Measurements from ENCODE around the gene PLXDC2.

PLXDC2 gene

DNA sequence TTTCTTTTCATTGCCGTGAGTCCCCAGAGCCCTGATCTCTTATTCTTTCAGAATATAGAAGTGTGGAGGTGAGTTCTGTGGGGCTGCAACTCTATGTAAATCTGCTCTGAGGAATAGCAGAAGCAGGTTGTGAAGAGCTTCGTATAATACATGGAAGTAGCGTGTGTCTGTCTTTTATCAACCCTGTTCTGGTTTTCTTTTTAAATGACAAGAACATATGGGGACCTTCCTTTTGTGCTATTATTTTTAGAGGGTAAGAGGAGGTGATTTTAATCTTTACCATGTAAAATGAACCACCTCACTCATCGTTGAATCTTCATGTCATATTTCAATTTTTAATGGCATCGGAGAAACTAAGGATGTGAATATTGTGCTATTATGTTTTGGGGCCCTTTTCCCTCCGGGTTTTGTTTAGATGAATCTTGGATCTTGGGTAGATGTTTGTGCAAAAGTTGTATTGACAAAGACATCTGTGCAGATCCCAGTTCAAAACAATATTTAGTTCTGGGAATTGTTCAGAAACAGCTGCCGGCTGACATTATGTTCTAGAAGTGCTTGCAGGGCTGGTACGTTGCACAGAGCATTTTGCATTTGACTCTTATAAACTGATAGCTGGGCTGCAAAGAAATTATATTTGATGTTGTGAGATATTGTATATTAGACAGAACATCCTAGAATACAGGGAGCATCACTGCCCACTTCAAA lies 46.7 kb downstream of the PLXDC2 start:
- no peak for ATAC-seq

DNA sequence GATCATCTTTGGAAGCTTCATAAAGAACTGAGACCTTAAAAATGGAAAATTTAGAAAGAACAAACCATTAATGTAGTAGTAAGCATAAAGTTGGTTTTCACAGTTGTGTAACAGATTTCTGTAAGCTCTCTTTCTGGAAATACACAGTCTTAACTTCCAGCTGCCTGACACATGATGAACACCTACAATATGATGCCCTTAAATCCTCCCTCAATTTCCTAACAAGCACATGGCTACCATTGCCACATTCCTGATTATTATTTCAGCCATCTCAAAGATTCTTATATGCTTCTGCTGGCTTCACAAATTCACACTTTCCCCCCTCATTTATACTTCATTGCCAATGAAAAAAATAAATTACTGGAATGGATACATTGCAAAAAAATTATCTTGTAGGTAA lies 49.4 kb downstream of the PLXDC2 start:
- no peak for ATAC-seq

DNA sequence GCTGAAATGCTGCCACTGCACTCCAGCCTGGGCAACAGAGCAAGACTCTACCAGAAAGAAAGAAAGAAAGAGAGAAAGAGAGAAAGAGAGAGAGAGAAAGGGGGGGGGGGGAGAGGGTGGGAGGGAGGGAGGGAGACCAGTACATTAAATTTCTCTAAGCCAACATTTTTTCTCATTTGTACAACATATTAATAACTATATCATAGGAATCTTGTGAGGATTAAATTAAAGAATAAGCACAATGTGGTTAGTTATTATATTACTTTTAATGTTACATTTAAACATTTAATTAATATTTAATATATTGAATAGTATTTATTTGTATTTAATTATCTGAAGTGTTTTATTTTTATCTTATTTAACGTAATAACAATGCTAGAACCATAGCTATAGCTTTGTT lies 53.1 kb downstream of the PLXDC2 start:
- ATAC-seq = no peak

DNA sequence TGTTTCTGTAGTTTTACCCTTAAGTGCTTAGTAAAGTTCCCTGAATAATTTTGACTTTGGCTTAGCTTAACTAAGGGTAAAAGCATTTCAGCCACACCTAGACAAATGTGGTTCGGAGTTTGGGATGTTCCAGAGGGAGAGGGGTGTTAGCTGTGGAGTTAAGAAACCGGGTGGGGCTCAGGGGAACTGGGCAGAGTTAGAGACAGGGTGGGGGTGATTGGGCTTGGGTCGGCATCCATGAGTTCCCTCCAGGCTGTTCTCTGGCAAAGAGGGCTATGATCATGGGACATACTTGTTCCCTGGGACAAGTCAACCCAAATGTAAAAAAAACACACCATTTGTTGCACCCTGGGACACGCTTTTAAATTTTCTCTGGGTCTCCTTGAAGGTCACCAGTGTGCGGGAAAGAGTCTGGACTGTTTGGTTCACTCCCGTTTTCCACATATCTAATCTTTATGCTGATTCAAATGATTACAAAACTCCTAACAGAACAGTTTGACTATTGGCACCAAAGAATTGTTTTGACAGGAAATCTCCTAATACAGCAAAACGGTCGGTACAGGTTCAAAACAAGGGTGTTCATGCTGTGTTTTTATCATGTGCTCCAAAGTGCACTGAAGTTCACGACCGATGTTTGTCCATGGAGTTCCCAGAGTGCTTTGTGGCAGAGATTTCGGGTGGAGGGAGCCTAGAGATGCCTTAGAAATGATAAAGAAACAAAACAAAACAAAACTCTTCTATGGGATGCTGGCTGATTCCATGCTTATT lies 56.5 kb downstream of the PLXDC2 start:
- no peak for ATAC-seq

DNA sequence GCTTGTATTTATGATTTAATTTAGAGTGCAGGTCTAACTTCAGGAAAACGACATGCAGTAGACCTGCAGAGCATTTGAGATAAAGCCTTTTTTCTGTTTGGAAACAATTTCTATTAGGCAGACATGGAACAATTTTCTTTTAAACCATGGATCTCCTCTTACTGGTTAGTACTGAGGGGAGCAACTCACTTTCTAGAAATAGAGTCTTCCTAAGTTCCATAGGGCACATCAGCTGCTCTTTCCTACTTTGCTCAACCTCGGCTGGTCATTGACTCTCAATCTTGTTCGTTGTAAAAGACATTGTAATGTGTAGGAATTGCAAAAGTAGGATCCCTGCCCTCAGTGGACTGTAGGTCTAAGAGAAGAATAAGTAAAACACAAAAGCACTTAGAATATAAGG lies 58.0 kb downstream of the PLXDC2 start:
- ATAC-seq = no peak

DNA sequence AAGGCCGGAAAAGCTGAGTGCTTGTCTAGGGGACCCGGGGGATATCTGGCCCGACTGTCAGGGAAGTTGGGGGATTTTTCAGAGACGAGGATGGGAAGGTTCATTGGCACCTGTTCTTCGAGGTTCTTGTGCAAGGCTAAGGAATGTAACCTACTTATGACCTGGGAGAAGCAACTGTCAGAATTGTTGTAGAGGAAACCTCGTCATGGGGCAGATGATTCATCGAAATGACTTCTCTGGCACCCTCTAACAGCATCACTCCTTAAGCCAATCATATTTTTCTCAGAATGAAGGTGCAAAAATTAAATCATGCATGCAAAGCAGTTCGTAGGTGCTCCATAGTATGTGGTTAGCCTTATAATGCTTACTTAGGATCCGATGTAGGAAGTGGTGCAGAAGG lies 58.6 kb downstream of the PLXDC2 start:
- ATAC-seq = no peak

DNA sequence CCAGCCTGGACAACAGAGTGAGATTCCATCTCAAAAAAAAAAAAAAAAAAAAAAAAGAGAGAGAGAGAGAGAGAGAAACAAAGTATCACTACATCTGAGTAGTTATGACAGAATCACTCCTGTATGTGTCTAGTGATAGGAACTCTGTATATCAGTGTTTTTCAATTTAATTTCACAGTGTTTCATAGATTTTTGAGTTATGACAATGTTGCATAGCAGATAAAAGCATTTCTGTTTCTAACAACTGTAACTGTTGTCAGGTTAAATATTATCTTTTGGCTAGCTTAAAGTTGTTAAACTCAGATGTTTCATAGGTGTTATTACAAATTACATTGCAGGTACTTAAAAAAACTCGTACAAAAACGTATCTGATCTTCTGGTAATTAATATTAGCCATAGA lies 60.3 kb downstream of the PLXDC2 start:
- no peak for ATAC-seq

DNA sequence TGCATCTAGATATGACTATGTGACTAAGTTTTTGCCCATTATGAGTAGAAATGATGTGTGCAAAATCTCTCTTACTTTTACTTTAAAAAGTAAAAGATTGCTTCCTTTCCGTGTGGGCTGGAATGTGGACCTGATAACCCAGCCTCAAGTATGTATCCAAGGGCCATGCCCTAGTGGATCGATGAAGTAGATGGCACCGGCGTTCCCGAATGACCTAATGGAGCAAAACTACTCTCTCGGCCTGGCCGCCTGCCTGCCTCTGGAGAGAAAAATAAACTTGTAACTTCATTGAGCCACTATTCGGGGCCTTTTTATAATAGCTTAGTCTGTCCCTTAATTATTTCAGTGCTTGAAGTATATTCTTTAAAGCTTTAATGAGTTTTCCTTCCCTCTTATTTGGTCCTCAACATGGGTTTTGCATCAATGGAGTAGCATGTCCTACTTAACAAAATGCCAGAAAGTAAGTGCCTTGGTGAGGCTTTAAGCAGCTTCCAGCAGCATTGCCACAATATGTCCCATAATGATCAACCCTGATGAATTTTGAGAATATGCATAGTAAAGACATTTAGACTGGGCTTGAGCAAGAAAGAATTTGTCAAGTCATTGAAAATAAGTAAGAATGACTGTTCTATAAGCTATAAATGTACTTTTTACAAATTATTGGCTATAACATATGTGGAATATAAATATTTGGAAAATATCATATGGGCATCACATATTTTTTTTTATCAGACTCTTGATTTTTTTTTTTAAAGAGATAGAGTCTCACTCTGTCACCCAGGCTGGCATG lies 61.4 kb downstream of the PLXDC2 start:
- no peak for ATAC-seq

DNA sequence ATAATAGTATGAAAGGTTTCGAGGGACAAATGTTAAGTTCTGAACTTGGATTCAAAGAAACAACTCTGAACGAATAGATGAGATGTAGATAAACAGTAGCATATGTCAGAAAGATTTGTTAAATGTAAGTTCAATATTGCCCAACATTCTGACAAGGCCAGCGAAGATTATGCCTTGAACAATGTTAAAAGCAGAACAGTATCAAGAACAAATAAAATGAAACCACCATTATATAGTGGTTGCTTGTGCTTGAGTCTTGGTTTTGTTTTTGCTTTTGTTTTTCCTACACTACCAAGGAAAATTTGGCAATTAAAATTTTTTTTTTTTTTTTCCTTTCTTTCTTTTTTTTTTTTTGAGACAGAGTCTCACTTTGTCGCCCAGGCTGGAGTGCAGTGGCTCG lies 66.4 kb downstream of the PLXDC2 start:
- ATAC-seq = no peak

DNA sequence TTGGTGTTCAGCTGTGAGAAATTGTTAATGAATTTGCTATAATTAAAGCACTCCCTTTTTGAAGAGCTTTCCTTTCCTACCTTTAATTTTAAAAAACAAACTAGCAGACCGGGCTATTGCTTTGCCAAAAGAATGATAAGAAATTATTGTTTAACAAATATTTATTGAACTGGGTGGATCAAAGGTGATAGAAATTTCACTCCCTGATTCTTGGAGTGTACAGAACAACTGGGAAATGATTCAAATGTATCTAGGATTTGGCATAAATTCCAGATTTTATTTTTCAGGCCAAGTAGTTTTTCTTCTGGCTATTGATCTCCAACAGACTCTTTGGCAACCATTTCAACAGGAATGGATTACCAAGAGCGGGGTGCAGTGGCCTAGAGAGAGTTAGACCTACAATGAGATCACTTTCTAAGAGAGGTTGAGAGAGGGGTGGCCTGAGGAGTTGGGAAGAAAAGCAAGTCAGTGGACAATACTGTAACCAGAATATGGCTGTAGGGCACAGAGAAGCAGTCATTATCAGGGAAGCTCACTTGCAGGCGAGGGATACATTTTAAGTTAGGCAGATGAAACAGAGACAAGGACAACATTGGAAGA lies 71.9 kb downstream of the PLXDC2 start:
- ATAC-seq = no peak

DNA sequence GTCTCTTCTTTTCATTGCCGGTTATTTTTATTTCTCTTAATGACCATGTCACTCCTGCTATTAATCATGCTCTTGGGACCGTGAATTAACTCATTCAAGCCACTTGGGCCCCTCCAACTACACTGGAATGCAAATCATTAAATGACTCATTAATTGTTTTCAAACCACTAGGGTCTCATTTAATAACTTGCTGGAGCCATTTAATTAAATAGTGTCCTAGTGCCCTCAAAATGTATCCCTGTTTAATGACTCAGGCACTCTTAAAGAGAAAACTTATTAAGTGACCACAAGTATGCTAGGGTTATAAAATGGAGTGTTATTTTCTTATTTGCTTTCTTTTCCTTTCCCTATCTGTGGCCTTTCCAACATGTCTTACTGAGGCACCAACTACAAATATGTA lies 73.0 kb downstream of the PLXDC2 start:
- no peak for ATAC-seq

DNA sequence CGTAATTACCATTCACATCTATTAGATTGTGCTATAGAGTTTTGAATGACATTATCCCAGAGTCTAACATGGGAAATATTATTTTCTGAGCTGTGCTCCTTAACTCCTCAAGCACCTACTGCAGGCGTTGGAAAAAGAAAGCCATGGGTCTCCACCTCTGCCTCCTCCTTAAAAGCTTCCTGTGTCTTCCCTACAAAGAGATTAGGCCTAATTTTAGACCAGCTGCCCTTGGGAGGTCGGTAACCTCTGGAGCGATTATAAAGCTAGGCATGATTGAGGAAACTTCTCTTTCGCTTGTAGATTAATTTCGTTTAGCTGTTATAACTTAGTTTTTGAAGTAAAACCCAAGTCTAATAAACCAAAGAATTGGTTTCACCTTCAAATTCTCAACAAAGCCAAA lies 75.2 kb downstream of the PLXDC2 start:
- ATAC-seq = no peak

DNA sequence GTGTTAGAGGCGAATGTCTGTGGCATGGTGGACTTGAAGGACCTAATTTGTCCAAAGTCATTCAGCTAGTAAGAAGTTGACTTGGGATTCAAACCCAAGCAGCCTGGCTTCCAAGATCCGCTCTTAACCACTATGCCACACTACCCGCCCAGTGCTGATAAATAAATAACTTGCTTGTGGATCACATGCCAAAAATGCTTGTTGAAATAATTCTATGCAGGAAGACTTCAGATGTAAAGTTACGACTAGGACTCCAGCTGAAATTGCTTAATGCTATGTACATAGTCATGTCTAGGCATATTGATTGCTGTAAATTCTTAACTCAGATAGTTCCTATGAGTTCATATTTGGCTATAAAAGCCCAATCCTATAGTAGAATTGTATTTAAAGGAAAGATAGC lies 76.0 kb downstream of the PLXDC2 start:
- no peak for ATAC-seq

DNA sequence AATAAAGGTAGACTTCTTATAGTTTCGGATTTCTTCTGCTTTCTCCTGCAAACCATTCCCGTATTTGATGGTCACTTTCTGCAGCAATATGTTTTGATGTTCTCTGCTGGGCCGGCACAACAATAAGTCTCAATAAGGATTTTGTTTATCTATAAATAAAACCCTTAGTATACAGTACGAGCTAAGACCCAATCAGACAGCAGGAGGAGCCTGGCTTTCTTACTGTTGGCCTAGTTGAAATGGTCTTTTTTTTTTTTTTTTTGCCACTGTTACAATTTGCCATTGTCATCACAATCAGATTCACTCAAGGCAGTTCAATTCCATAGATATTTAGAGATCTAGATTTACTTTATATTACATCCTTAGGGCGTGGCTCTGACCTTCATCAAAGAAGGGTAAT lies 76.4 kb downstream of the PLXDC2 start:
- no peak for ATAC-seq

DNA sequence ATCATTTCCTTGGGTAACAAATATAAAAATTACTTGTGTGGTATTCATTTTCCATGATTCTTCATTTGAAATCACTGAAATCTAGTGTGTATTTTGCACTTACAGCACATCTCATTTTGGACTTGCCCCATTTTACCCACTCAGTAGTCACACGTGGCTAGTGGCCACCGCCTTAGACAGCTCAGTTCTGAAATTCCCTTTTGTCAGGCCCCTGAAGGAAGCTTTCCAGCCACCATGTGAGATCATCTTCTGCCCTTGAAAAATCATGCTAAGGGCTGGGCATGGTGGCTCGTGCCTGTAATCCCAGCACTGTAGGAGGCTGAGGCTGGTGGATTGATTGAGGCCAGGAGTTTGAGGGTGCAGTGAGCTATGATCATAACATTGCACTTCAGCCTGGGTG lies 79.3 kb downstream of the PLXDC2 start:
- no peak for ATAC-seq

DNA sequence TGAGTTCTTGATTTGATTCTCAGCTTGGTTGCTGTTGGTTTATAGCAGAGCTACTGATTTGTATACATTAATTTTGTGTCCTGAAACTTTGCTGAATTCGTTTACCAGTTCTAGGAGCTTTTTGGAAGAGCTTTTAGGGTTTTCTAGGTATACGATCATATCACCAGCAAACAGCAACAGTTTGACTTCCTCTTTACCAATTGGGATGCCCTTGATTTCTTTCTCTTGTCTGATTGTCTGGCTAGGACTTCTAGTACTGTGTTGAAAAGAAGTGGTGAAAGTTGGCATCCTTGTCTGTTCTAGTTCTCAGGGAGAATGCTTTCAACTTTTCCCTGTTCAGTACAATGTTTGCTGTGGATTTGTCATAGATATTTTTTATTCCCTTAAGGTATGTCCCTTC lies 86.2 kb downstream of the PLXDC2 start:
- no peak for ATAC-seq

DNA sequence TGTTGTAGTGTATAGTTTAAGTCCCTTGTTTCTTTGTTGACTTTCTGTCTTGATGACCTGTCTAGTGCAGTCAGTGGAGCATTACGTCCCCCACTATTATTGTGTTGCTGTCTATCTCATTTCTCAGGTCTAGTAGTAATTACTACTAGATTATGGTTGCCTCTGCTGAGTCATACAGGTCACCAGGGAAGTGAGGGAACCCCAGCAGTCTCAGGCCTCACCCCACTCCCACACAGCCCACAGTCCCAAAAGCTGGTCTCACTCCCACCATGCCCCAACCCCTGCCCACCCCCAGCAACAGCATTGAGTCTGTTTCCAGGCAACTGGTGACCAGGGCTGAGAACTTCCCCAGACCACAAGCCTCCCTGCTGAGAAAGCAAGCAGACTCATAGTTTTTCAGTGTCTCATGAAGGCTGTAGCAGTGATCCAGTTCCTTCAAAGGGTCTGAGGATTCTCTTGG lies 88.0 kb downstream of the PLXDC2 start:
- no peak for ATAC-seq

DNA sequence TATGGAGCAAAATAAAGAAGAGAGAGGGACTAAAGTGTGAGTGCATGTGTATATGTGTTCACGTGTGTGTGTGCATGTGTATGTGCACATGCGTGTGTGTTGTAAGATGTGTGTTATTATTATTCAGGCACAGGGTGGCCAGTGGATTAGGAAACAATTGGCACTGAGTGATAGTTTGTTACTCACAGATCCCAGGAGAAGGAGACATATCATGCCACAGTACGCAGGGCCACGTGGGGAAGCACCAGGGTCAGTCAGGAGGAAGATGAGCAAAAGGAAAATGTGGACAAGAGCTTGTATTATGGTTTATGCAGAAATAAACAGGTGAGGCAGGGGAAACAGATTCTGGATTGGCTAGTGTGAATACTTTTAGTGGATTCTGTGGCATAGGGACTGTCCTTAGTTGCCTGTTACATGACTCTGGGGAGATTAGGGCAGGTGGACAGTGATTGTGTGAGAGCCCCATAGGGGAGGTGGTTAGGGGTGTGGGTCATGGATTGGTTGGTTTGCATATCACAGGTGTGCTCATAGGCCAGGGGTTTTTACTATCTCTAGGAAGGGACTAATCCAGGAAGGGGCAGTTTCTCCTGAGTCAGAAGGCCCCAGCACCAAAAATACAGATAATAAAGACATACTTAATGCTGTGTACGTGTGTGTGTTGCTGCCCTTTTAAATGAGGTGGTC lies 90.0 kb downstream of the PLXDC2 start:
- ATAC-seq = no peak

DNA sequence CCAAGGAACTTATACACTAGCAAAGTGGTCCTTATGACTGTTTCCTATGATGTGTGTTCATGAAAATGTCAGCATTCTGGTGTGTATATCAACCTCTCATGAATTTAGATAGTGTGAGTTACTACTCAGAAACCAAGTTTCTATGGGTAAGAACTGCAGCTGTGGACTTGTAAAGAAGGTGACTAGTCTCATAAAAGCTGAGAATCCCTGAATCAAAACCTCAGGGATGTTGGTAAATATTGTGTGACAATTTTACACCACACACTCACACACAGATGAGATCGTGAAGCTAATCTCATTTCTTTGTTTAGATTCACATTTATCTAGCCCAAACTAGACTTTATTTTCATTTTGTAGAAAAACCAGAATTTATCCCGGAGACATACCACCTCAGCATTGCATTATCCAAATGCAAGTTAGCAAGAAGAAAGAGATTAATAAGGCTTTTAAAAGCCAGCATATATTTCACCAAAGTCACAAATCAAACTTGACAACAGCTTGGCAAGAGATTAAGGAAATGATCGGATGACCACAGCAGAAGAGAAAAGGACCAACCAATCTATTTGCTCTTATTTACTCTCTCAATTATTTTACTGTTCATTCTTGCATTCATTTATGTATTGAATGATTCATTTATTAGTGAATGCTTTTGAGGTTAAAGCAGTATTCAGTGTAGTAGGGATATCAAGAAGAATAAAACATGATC lies 92.9 kb downstream of the PLXDC2 start:
- no peak for ATAC-seq

DNA sequence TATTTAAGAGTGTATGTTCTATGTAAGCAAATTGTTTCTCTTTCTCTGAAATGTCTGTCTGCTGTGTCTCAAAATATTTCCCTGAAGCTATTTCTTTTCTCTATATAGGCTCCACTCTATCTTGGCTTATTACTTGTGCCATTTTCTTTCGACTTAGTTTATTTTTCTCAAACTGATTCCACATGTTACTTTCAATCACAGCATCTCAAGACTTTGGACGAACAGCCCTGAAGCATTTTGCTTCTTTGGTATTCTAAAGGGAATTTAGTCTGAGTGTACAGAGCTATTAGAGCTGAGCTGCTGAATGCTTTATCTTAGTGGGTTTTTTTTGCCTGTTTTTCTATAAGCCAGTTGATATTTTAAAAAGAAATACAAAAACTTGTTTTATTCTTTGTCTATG lies 95.7 kb downstream of the PLXDC2 start:
- no peak for ATAC-seq

DNA sequence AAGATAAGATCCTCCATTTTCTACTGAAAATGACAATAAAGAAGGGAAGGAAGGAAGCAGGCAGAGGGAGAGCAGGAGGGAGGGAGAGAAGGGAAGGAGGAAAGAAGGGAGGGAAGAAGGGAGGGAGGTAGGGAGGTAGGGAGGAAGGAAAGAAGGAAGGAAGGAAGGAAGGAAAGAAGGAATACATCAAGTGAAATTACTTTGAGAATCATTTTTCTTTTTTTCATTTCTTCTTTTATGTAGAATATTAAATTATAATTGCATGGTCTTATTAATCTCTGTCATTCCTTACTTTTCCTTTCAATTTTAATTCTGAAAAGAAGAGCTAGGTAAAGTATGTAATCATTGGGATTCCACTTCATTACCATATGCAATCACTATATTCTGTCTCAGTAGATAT lies 97.8 kb downstream of the PLXDC2 start:
- ATAC-seq = no peak

DNA sequence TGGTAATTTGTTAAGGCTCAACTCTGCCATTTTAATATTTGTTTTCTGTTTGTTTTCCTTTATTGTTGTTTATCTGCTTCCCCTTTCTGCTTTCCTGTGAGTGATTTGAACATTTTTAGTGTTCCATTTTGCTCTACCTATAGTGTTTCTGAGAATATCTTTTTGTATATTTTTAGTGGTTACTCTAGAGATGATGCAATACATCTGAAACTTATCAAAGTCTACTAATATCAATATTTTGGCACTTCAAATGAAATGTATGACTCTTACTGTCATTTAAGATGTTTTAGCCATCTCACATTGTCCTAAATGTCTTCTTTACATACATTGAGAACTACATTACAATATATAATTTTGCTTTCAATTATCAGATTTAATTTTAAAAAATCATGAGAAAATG lies 98.9 kb downstream of the PLXDC2 start:
- ATAC-seq = no peak
